A549 (cell line): ENCODE data around the gene CD69.

Experiments
- BHLHE40 ChIP-seq: IDR thresholded peaks from 2 replicates; pipeline ENCODE4 v1.6.1; 2012; ENCODE audit warnings: low read depth, low read length, inconsistent platforms
- CEBPB ChIP-seq, 2 experiments: fragments of >200 bp in 1 of 2; sonication (Bioruptor Twin) in 1 of 2; formaldehyde crosslinking in 1 of 2; IDR thresholded peaks; 2 replicates each; pipeline ENCODE4 v1.6.1; 2012 to 2016
- CHD2 ChIP-seq: fragments of 150-350 bp; IDR thresholded peaks from 2 replicates; pipeline ENCODE4 v1.6.1; 2014; ENCODE audit warnings: low read length; ENCODE audit not compliant: partially characterized antibody
- CTCF ChIP-seq: fragments of >200 bp; sonication (Bioruptor Twin); formaldehyde crosslinking; IDR thresholded peaks from 3 replicates; pipeline ENCODE4 v1.5.1; 2016
- EHMT2 ChIP-seq: fragments of 200-600 bp; sonication (generic); IDR thresholded peaks from 2 replicates; pipeline ENCODE4 v1.6.1; 2016; ENCODE audit warnings: antibody characterized with exemption, low read depth, mild to moderate bottlenecking, moderate library complexity
- EP300 ChIP-seq, 2 experiments: fragments of >200 bp; sonication (Bioruptor Twin); formaldehyde crosslinking; IDR thresholded peaks; 2 replicates in 1 of 2; 3 replicates in 1 of 2; pipeline ENCODE4 v1.6.1; 2016 to 2017
- MYC ChIP-seq: IDR thresholded peaks from 2 replicates; pipeline ENCODE4 v1.6.1; 2012; ENCODE audit warnings: mild to moderate bottlenecking, inconsistent platforms, low read length, improper control_type of control experiment, borderline replicate concordance
- POLR2A ChIP-seq: IDR thresholded peaks from 2 replicates; pipeline ENCODE4 v1.6.1; 2012; ENCODE audit warnings: mild to moderate bottlenecking, low read length
- RAD21 ChIP-seq, 2 experiments: fragments of >200 bp in 1 of 2; sonication (Bioruptor Twin) in 1 of 2; formaldehyde crosslinking in 1 of 2; IDR thresholded peaks in 1 of 2; conservative IDR thresholded peaks in 1 of 2; 2 replicates in 1 of 2; 3 replicates in 1 of 2; pipeline ENCODE4 v1.6.1; 2012 to 2018; ENCODE audit warnings: inconsistent platforms in 1 of 2
- RNF2 ChIP-seq: fragments of 200-600 bp; sonication (generic); IDR thresholded peaks from 2 replicates; pipeline ENCODE4 v1.6.1; 2016; ENCODE audit warnings: low read depth, mild to moderate bottlenecking, antibody characterized with exemption, moderate library complexity, borderline replicate concordance
- SMC3 ChIP-seq: fragments of >200 bp; sonication (Bioruptor Twin); formaldehyde crosslinking; IDR thresholded peaks from 3 replicates; pipeline ENCODE4 v1.6.1; 2018; ENCODE audit warnings: inconsistent platforms
- SREBF2 ChIP-seq: fragments of 450-650 bp; IDR thresholded peaks from 2 replicates; pipeline ENCODE4 v1.6.1; 2014; ENCODE audit warnings: mild to moderate bottlenecking, moderate library complexity
- USF2 ChIP-seq: fragments of 450-650 bp; IDR thresholded peaks from 2 replicates; pipeline ENCODE4 v1.6.1; 2014; ENCODE audit warnings: antibody characterized with exemption
- TF ChIP-seq, protein P1 (sequence below): IDR thresholded peaks from 2 replicates; pipeline ENCODE4 v1.6.1; 2012

GRCh38 chr12:9762369-9762768 is 1.7 kb upstream of the CD69 start:
- TF ChIP-seq CTCF: no peak
- TF ChIP-seq EHMT2: no peak
- TF ChIP-seq, protein P1, sequence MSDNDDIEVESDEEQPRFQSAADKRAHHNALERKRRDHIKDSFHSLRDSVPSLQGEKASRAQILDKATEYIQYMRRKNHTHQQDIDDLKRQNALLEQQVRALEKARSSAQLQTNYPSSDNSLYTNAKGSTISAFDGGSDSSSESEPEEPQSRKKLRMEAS: no peak
- no peak for TF ChIP-seq USF2
- TF ChIP-seq EP300 (IDR thresholded peaks at IDR 0.05): no peak
- no peak for TF ChIP-seq POLR2A
- no peak for TF ChIP-seq CHD2
- TF ChIP-seq RAD21 (conservative IDR thresholded peaks at IDR 0.05 in 1 of 2, IDR thresholded peaks at IDR 0.05 in 1 of 2): no peak
- TF ChIP-seq SMC3: no peak
- no peak for TF ChIP-seq BHLHE40
- no peak for TF ChIP-seq SREBF2
- TF ChIP-seq RNF2: no peak
- no peak for TF ChIP-seq CEBPB (IDR thresholded peaks at IDR 0.05)
- no peak for TF ChIP-seq MYC
